RWPE2 (cell line): ENCODE results near the gene CDK5R2.

Experiments used
- ATAC-seq: fragments of 200-7000 bp; cut with Tn5 transposase; 3 replicates; pipeline ENCODE4 v1.9.1; 2021; ENCODE audit warnings: low read depth
- DNase-seq: peaks from one replicate; pipeline ENCODE4 v3.0.0-alpha.2; 2020; ENCODE audit warnings: low spot score
- H3K27ac ChIP-seq: fragments of 450-650 bp; 2 replicates; pipeline ENCODE4 v1.5.1; 2017; ENCODE audit warnings: mild to moderate bottlenecking; ENCODE audit not compliant: poor library complexity, severe bottlenecking
- H3K27me3 ChIP-seq: fragments of 250-450 bp; sonication (Bioruptor Pico); 2 replicates; pipeline ENCODE4 v1.5.1; 2021; ENCODE audit warnings: mild to moderate bottlenecking, moderate library complexity; ENCODE audit not compliant: insufficient read depth, poor library complexity, severe bottlenecking
- H3K36me3 ChIP-seq: fragments of 250-450 bp; sonication (Bioruptor Pico); 2 replicates; pipeline ENCODE4 v1.5.1; 2020; ENCODE audit warnings: low read depth, mild to moderate bottlenecking, moderate library complexity
- H3K4me1 ChIP-seq: fragments of 250-450 bp; sonication (Bioruptor Pico); 2 replicates; pipeline ENCODE4 v1.5.1; 2021; ENCODE audit warnings: mild to moderate bottlenecking, moderate library complexity; ENCODE audit not compliant: insufficient read depth, poor library complexity, severe bottlenecking
- H3K4me3 ChIP-seq: fragments of 250-450 bp; sonication (Bioruptor Pico); 2 replicates; pipeline ENCODE4 v1.5.1; 2021; ENCODE audit warnings: mild to moderate bottlenecking, moderate library complexity; ENCODE audit not compliant: severe bottlenecking
- H3K9me3 ChIP-seq: fragments of 250-450 bp; sonication (Bioruptor Pico); 2 replicates; pipeline ENCODE4 v1.5.1; 2021; ENCODE audit warnings: mild to moderate bottlenecking, moderate library complexity; ENCODE audit not compliant: severe bottlenecking
- CTCF ChIP-seq: fragments of 450-650 bp; IDR thresholded peaks from one replicate; pipeline ENCODE4 v1.5.1; 2017; ENCODE audit warnings: mild to moderate bottlenecking, moderate library complexity; ENCODE audit not compliant: poor library complexity, severe bottlenecking

CDK5R2 gene

GRCh38 chr2:219010162-219010756 is 50.8 kb downstream of the CDK5R2 start:
- no peak overlapping the region for H3K4me3 ChIP-seq
- no peaks in the 10 kb centered on the region for H3K36me3 ChIP-seq
- H3K4me1 ChIP-seq, result no peaks in the 10 kb centered on the region
- DNase-seq, result no peak
- ATAC-seq, result peak; percentile 83
- no peaks in the 10 kb centered on the region for H3K9me3 ChIP-seq
- no peaks in the 10 kb centered on the region for H3K27me3 ChIP-seq
- no peak overlapping the region for H3K27ac ChIP-seq
- peak; percentile 49 for TF ChIP-seq CTCF

- no peaks in the 10 kb centered on the region for H3K9me3 ChIP-seq
Measured at GRCh38 chr2:219010873-219011272, 51.4 kb downstream of the CDK5R2 start.

More at GRCh38 chr2:219010873-219011272, 51.4 kb downstream of the CDK5R2 start:
- H3K27ac ChIP-seq, result no peak overlapping the region
- no peak for DNase-seq
- TF ChIP-seq CTCF, result no peak
- no peak for ATAC-seq
- H3K36me3 ChIP-seq, result no peaks in the 10 kb centered on the region
- no peaks in the 10 kb centered on the region for H3K27me3 ChIP-seq
- no peaks in the 10 kb centered on the region for H3K4me1 ChIP-seq
- no peak overlapping the region for H3K4me3 ChIP-seq
